AG04450 (cell line): ENCODE data around the gene SLC1A2. TPM values are rescaled to one million over a fixed set of nuclear protein-coding genes. Genes with fewer than 3 reads are reported as not detected.

Source experiments
- CTCF ChIA-PET: fragments of 300-600, 350-600 bp; formaldehyde crosslinking; extraction: SDS; loops from one replicate; lab custom pipeline; 2022; ENCODE audit warnings: antibody characterized with exemption, inconsistent platforms; lab: Charles Lee
- POLR2A ChIA-PET: fragments of 350-600 bp; formaldehyde crosslinking; extraction: SDS; loops from one replicate; lab custom pipeline; 2021; ENCODE audit warnings: antibody characterized with exemption, inconsistent platforms; lab: Yijun Ruan, JAX
- DNase-seq: peaks from one replicate; pipeline ENCODE4 v3.0.0-alpha.2; 2011; ENCODE audit warnings: low read depth, low spot score
- H3K27ac ChIP-seq: one replicate; pipeline ENCODE4 v1.5.1; 2012; ENCODE audit warnings: low read depth, low read length, control low read depth
- H3K27me3 ChIP-seq: one replicate; pipeline ENCODE4 v1.6.0; 2012; ENCODE audit warnings: low read length; ENCODE audit not compliant: control insufficient read depth, insufficient read depth
- H3K4me3 ChIP-seq: 2 replicates; pipeline ENCODE4 v1.5.1; 2011; ENCODE audit warnings: mild to moderate bottlenecking, low read depth, low read length, control low read depth
- H3K9me3 ChIP-seq: 2 replicates; pipeline ENCODE4 v1.5.1; 2012; ENCODE audit warnings: low read length; ENCODE audit not compliant: control insufficient read depth, insufficient read depth
- CTCF ChIP-seq: IDR thresholded peaks from 2 replicates; pipeline ENCODE4 v1.5.1; 2011; ENCODE audit warnings: low read depth, low read length, control low read depth, inconsistent platforms
- polyA plus RNA-seq: library from polyadenylated mRNA; depleted of rRNA; stranded (reverse); fragments of >200 nt; gene quantifications from 2 replicates; pipeline ENCODE4 v1.2.3, GENCODE V29; 2011

The SLC1A2 gene
- polyA plus RNA-seq, 1 experiment, result 1.1 TPM

- Histone ChIP-seq H3K27ac (no peak overlapping the region), H3K4me3 (no peak overlapping the region), H3K9me3 (no peaks in the 10 kb centered on the region), H3K27me3 (no peaks in the 10 kb centered on the region)
- POLR2A ChIA-PET, result no interaction called here
- CTCF ChIA-PET, result no interaction called here
- DNase-seq, result no peak
- no peak for TF ChIP-seq CTCF
These were observed 105.6 kb downstream of the SLC1A2 start for GRCh38 chr11:35313760-35314153.

- POLR2A ChIA-PET, result no interaction called here
- no peak for DNase-seq
These were observed 106.1 kb downstream of the SLC1A2 start for GRCh38 chr11:35313066-35313759.

GRCh38 chr11:35311331-35311730 is 108.0 kb downstream of the SLC1A2 start:
- DNase-seq, result no peak
- Histone ChIP-seq H3K4me3 (no peak overlapping the region), H3K27me3 (no peaks in the 10 kb centered on the region), H3K27ac (no peak overlapping the region), H3K9me3 (no peaks in the 10 kb centered on the region)
- TF ChIP-seq CTCF, result no peak
- POLR2A ChIA-PET, result no interaction called here
- CTCF ChIA-PET, result no interaction called here

More at GRCh38 chr11:35313066-35313759, 106.1 kb downstream of the SLC1A2 start:
- TF ChIP-seq CTCF, result no peak
- Histone ChIP-seq H3K9me3 (no peaks in the 10 kb centered on the region), H3K27ac (no peak overlapping the region), H3K27me3 (no peaks in the 10 kb centered on the region), H3K4me3 (no peak overlapping the region)
- CTCF ChIA-PET, result no interaction called here

GRCh38 chr11:35308157-35308556 is 111.2 kb downstream of the SLC1A2 start:
- ChIA-PET POLR2A (no interaction called here), CTCF (interaction anchor here (0.6 to 0.8 kb wide), 2 partner anchors 9 to 140 kb away, joined by 3 read pairs; no protein-coding TSS in a partner anchor)
- H3K27me3 ChIP-seq, result no peaks in the 10 kb centered on the region
- no peak overlapping the region for H3K4me3 ChIP-seq
- no peak for TF ChIP-seq CTCF
- no peaks in the 10 kb centered on the region for H3K9me3 ChIP-seq
- no peak for DNase-seq
- H3K27ac ChIP-seq, result no peak overlapping the region

- no peak for DNase-seq
- TF ChIP-seq CTCF, result no peak
- ChIA-PET CTCF (interaction anchor here (0.8 to 2.6 kb wide), 2 partner anchors 12 to 16 kb away, joined by 3 to 13 read pairs; no protein-coding TSS in a partner anchor), POLR2A (no interaction called here)
- Histone ChIP-seq H3K27me3 (no peaks in the 10 kb centered on the region), H3K4me3 (no peak overlapping the region), H3K27ac (no peak overlapping the region), H3K9me3 (no peaks in the 10 kb centered on the region)
These were observed 112.1 kb downstream of the SLC1A2 start for GRCh38 chr11:35307221-35307621.
